NCI-H460 (cell line): ENCODE measurements around the gene GRPEL2. TPM values are rescaled to one million over a fixed set of nuclear protein-coding genes. Genes with fewer than 3 reads are reported as not detected.
"Not testable (repeated sequence)": the region's sequence is repeated elsewhere in the genome, so short reads cannot be mapped to it uniquely, and the experiment has no call there.

Experiments
- DNase-seq: peaks from one replicate; pipeline ENCODE4 v3.0.0-alpha.2; 2016; ENCODE audit warnings: low read depth; ENCODE audit errors: extremely low read depth
- total RNA-seq: library from RNA; depleted of rRNA; stranded (reverse); fragments of >200 nt; shearing (Covaris generic); gene quantifications from 2 replicates; pipeline ENCODE4 v1.2.3, GENCODE V29; 2014; rRNA removed

The GRPEL2 gene
- total RNA-seq, 1 experiment from 2014 or later: 92.3 TPM

DNA sequence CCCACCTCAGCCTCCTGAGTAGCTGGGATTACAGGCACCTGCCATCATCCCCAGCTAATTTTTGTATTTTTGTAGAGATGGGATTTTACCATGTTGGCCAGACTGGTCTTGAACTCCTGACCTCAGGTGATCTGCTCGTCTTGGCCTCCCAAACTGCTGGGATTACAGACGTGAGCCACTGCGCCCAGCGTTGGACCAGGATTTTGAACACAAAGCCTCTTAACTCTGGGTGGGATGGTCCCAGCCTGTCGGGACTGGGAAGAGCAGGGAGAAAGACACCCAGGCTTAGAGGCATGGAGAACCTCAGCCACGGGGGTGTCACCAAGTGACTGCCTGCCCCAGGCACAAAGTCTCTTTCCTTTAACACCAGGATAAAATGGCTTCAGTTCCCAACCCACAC lies 45.8 kb downstream of the GRPEL2 start:
- not testable (repeated sequence) for DNase-seq

GRCh38 chr5:149391524-149391923 lies 46.2 kb downstream of the GRPEL2 start:
- DNase-seq: no peak

DNA sequence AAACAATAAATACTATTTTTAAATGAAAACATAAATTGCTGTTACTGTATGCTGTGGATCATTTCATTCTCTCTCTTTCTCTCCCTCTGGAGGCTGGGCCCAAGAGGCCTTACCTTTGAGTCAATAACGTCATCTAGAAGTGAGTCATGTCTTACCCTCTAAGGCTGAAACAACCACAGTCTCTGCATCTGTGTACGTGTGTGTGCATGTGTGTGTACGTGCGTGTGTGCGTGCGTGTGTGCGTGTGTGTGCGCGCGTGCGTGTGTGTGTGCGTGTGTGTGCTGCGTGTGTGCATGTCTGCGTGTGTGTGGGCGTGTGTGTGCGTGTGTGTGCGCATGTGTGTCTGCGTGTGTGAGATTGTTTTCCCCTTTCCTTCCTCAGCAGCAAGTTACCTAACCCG lies 47.4 kb downstream of the GRPEL2 start:
- DNase-seq: no peak

DNA sequence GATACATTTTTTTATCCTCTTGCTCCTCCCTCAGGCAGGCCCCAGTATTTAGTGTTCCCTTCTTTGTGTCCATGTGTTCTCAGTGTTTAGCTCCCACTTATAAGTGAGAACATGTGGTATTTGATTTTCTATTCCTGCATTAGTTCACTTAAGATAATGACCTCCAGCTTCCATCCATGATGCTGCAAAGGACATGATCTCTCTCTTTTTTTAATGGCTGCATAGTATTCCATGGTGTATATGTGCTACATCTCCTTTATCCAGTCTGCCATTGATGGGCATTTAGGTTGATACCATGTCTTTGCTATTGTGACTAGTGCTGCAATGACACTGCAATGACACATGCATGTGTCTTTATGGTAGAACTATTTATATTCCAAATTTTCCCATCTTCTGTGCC lies 49.7 kb downstream of the GRPEL2 start:
- not testable (repeated sequence) for DNase-seq

DNA sequence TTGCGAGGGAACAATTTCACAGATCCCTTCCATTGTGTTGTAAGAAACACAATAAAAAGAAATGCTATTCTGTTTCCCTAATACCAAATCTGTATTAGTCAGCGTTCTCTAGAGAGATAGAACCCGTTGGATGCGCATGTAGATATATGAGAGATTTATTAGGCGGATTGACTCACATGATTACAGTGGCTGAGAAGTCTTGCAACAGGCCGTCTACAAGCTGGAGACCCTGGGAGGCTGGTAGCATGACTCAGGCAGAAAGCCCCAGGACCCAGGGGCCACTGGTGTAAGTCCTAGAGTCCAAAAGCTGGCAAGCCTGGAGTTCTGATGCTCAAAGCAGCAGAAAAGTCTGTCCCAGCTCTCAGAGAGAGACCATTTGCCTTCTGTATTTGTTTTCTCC lies 52.2 kb downstream of the GRPEL2 start:
- no peak for DNase-seq

DNA sequence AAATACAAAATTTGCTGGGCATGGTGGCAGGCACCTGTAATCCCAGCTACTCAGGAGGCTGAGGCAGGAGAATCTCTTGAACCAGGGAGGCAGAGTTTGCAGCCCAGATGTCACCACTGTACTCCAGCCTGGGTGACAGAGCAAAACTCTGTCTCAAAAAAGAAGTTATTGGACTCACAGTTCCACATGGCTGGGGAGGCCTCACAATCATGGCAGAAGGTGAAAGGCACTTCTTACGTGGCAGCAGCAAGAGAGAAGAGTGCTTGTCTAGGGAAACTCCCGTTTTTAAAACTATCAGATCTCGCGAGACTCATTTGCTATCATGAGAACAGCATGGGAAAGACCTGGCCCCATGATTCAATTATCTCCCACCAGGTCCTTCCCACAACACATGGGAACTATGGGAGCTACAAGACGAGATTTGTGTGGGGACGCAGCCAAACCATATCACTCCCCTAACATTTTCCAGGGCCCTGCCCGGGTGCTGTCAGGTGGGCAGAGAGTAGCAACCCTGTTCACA lies 53.5 kb downstream of the GRPEL2 start:
- DNase-seq: not testable (repeated sequence)

DNA sequence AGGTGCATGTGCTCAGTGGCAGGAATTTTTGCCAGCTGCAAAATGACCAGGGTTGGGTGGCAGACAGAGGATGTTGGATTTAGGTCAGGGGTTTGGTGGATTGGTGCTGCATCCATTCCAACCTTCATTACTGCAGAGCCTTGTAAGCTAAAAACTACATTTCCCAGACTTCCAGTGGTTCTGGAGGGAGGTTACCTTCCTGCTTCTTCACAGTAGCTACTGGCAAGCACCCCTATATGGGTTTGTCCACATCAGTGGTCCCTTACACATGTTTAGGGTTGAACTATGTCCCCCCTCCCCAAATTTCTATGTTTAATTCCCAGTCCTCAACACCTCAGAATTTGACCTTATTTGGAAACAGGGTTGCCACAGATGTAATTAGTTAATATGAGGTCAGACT lies 54.5 kb downstream of the GRPEL2 start:
- no peak for DNase-seq

GRCh38 chr5:149400304-149400703 lies 55.0 kb downstream of the GRPEL2 start:
- no peak for DNase-seq

DNA sequence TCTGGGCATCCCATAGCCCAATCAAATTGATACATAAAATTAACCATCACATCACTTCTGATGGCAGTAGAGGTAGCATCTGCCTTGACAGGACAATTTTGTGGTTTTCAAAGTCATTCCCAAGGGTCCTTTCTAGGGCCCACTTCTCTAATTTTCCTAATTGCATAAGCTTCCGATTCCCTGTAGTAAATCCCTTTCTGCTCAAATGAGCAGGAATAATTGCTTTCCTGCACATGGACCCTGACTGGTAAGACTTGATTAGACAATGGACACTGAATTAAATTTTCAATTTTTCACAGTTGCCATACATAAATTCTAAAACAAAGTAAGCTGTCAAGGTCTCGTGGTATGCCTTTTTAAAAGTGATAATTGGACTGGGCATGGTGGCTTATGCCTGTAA lies 55.8 kb downstream of the GRPEL2 start:
- DNase-seq: no peak

- no peak for DNase-seq
Measured at GRCh38 chr5:149402291-149402690, 57.0 kb downstream of the GRPEL2 start.

Other genes with a start within 250 kb of the GRPEL2 start
- 6.5 and 7.0 TPM in 2 replicates for gene ABLIM3, start 204.0 kb upstream of the GRPEL2 start, total RNA-seq
- gene AFAP1L1, start 73.6 kb upstream of the GRPEL2 start, total RNA-seq: 1.4 and 2.3 TPM in 2 replicates
- 10.5 and 11.4 TPM in 2 replicates for gene PCYOX1L, start 12.5 kb downstream of the GRPEL2 start, total RNA-seq
- not detected in 2 replicates for gene IL17B, start 33.8 kb downstream of the GRPEL2 start, total RNA-seq
- 330 and 335 TPM in 2 replicates for gene CSNK1A1, start 205.9 kb downstream of the GRPEL2 start, total RNA-seq
- 1.6 and 1.8 TPM in 2 replicates for gene ARHGEF37, start 236.0 kb downstream of the GRPEL2 start, total RNA-seq